ENCODE results near the gene LAMC2.
A peak's percentile ranks its signal among the peaks of the same experiment; 100 is the strongest.

Gene LAMC2

GRCh38 chr1:183165456-183165855 lies 20.6 kb upstream of the LAMC2 start:
- in situ Hi-C loops (cut with HindIII; ENCODE audit: low sequenced_read_pairs) = no loop called here
- no peak for TF ChIP-seq CTCF (IDR thresholded peaks at IDR 0.05; ENCODE audit: low read depth, low read length)
- H3K4me3 ChIP-seq (ENCODE audit: low read depth, low read length) = no peak overlapping the region
- DNase-seq (ENCODE audit: low read depth, low spot score) = no peak

DNA sequence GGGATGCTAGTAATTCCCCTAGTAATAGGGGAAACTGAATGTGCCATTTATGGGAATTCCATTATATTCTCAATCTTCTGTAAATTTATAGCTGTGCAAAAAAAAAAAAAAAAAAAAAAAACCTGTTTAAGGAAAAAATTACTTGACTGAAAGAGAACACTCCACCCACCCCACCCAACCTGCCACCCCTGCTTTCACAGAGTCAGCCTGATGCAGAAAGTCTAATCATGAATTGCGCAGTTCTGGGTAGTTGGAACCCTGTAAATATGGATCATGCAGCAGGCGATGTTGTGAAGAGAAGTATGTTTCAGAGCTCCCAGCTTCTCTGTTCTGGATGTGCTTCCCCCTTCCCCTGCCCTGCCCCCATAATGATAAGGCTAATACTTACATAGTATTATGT lies 19.6 kb upstream of the LAMC2 start:
- DNase-seq (ENCODE audit: low read depth, low spot score) = no peak
- no peak for TF ChIP-seq CTCF (IDR thresholded peaks at IDR 0.05; ENCODE audit: low read depth, low read length)
- in situ Hi-C loops (cut with HindIII; ENCODE audit: low sequenced_read_pairs) = no loop called here
- H3K4me3 ChIP-seq (ENCODE audit: low read depth, low read length) = no peak overlapping the region

DNA sequence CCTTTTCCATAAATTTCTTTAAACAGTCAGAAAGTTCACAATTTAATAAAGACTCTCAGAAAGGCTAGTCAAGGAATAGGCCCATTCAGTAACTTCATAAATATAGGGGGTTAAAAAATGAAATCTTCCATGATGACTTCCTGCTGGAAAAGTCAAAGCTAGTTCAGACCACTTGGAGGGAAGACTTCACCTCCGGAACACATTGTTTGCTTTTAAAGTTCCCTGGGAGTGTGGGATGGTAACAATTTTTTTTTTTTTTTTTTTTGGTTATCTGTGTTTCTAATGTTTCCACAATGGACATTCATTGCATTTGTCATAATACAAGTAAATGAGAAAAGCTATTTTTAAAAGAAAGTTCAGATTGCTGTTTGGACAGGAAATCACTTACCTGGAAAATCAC lies 18.4 kb upstream of the LAMC2 start:
- DNase-seq (ENCODE audit: low read depth, low spot score) = peak; percentile 41
- TF ChIP-seq CTCF (IDR thresholded peaks at IDR 0.05; ENCODE audit: low read depth, low read length) = no peak
- no peak overlapping the region for H3K4me3 ChIP-seq (ENCODE audit: low read depth, low read length)
- in situ Hi-C loops (cut with HindIII; ENCODE audit: low sequenced_read_pairs) = no loop called here

GRCh38 chr1:183168308-183168707 lies 17.8 kb upstream of the LAMC2 start:
- H3K4me3 ChIP-seq (ENCODE audit: low read depth, low read length) = no peak overlapping the region
- in situ Hi-C loops (cut with HindIII; ENCODE audit: low sequenced_read_pairs) = no loop called here
- DNase-seq (ENCODE audit: low read depth, low spot score) = no peak
- no peak for TF ChIP-seq CTCF (IDR thresholded peaks at IDR 0.05; ENCODE audit: low read depth, low read length)

- H3K4me3 ChIP-seq (ENCODE audit: low read depth, low read length) = no peak overlapping the region
- no peak for TF ChIP-seq CTCF (IDR thresholded peaks at IDR 0.05; ENCODE audit: low read depth, low read length)
- DNase-seq (ENCODE audit: low read depth, low spot score) = no peak
- in situ Hi-C loops (cut with HindIII; ENCODE audit: low sequenced_read_pairs) = no loop called here
Observed at GRCh38 chr1:183173828-183174227, 12.2 kb upstream of the LAMC2 start.

DNA sequence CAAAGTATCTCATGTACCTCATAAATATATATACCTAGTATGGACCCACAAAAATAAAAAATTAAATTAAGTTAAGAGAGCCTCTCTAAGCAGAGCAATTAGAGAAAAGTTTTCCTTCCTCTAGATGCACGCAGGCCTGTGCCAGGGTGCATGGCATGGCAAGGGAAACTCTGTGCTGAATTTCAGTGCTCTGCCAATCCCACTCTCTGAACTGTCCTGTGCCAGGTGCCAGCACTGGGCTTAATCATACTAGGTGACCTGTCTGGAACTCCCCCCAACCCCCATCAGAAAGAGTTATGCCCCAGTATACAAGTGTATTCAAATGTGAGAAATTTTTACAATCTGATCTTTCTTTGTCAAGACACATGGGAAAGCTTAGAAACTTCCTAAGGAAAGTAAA lies 10.4 kb upstream of the LAMC2 start:
- TF ChIP-seq CTCF (IDR thresholded peaks at IDR 0.05; ENCODE audit: low read depth, low read length) = no peak
- in situ Hi-C loops (cut with HindIII; ENCODE audit: low sequenced_read_pairs) = no loop called here
- no peak overlapping the region for H3K4me3 ChIP-seq (ENCODE audit: low read depth, low read length)
- DNase-seq (ENCODE audit: low read depth, low spot score) = no peak

GRCh38 chr1:183178545-183178944 lies 7.5 kb upstream of the LAMC2 start:
- in situ Hi-C loops (cut with HindIII; ENCODE audit: low sequenced_read_pairs) = no loop called here
- DNase-seq (ENCODE audit: low read depth, low spot score) = no peak
- no peak overlapping the region for H3K4me3 ChIP-seq (ENCODE audit: low read depth, low read length)
- TF ChIP-seq CTCF (IDR thresholded peaks at IDR 0.05; ENCODE audit: low read depth, low read length) = no peak

Measured in astrocyte of the spinal cord (primary cell).